Measurements from ENCODE around the gene SPHKAP.
"Not testable (repeated sequence)": the region's sequence is repeated elsewhere in the genome, so short reads cannot be mapped to it uniquely, and the experiment has no call there.

Gene SPHKAP

GRCh38 chr2:228023619-228024018, 157.9 kb downstream of the SPHKAP start:
- DNase-seq (ENCODE audit: low spot score) = no peak

DNA sequence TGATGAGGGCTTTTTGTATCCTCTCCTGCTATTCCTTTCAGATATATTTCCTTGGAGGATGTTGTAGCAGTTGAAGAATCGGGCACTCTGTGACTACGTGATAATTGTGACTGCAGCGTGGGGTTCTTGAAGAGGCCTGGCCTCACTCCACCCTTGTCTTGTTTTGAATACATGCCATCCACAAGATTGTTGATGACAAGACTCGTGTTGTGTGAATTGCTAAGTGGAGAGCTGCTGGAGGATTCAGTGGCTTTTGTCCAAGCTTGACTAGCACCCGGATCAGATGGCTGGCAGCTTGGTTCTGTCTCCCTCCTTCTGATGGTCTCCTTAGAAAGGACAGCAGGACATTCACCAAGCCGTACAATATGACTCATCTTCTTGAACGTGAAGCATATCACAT, 163.2 kb downstream of the SPHKAP start:
- no peak for DNase-seq (ENCODE audit: low spot score)

DNA sequence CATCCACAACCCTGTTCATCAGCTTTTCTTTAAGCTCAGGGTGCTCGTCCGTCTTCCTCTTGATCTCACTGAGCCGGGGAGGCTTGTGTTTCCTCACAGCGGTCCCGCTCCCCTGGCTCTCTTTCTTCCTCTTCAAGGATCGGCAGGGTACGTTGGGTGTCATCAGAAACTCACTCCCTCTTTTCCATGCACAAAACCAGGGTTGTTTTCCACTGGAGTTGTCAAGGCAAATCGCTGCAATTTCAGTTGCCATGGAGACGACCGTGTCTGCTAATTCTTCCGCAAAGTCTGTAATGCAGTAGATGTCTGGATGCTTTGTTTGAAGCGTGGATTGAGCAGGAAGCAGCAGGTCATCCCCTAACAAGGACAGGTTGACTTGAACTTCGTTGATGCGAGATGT, 163.7 kb downstream of the SPHKAP start:
- no peak for DNase-seq (ENCODE audit: low spot score)

DNA sequence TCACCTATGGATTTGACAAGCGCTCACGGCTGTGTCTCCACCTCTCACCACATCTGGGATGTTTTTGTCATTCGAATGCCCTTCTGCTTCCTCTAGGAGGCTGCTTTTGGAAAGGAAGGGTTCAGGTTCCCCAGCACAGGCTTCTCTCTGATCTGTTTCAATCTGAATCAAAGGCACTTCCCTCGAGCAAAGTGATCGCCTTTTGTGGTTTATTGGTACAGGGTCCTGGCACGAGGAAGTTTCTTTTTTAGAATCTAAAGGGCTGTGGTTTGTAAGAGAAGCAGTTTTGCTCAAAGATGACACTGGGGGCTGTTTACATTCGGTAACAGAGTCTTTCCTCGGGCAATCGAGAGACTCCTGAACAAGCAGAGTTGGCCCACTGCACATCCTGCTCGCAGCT, 165.1 kb downstream of the SPHKAP start:
- DNase-seq (ENCODE audit: low spot score) = no peak

DNA sequence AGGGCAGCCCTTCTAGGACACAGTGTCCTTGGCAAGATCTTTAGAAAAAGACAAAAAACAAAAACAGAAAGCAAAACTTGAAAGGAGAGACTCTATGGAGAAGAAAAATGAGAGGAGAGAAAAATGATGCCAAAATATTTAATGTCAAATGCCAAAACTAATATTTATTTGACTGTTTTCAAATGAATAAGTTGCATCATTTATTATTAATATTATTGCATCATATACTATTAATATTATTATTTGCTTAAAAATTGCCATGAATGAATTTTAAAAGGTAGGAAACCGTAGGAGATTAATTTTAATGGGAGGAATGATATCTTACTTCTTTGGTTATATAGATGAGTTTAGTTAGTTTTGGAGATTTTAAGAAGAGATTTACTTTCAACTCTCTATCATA, 165.7 kb downstream of the SPHKAP start:
- no peak for DNase-seq (ENCODE audit: low spot score)

DNA sequence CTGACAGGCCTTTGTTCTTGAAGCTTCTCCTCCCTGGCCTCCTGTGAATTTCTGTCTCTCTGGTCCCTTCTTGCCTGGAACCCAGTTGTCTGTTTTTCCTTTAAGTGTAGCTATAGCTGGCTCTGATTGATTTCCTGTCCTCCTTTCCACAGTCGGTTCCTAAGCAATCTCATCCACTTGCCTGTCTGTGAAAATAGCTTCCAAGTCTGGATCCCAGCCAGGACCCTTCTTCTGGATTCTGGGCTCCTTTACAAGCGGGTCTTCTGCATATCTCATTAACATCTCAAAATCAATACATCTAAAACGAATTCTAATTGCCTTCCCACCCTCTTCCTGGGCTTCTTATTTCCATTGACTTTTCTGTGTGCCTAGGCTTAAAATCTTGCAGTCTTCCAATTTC, 185.1 kb downstream of the SPHKAP start:
- no peak for DNase-seq (ENCODE audit: low spot score)

DNA sequence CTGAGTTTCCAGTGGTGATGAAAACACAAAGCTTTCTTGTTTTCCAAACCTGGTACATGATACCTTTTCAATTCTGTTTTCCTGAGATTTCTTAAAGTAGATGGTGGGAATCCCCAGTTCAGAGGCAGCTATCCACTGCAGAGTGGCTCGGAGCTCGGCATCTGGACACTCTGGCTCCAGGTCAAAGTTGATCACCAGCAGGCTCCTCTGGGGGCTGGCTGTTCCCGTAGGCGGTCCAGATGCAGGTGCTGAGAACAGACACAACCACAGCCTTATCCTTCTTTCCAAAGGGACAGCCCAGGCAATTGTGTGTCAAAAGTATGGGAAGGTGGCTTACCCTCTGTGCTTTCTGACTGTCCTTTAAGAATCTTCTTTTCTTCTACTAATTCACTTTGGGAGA, 190.6 kb downstream of the SPHKAP start:
- no peak for DNase-seq (ENCODE audit: low spot score)

- no peak for DNase-seq (ENCODE audit: low spot score)
These were observed 208.2 kb downstream of the SPHKAP start for GRCh38 chr2:227973241-227973640.

DNA sequence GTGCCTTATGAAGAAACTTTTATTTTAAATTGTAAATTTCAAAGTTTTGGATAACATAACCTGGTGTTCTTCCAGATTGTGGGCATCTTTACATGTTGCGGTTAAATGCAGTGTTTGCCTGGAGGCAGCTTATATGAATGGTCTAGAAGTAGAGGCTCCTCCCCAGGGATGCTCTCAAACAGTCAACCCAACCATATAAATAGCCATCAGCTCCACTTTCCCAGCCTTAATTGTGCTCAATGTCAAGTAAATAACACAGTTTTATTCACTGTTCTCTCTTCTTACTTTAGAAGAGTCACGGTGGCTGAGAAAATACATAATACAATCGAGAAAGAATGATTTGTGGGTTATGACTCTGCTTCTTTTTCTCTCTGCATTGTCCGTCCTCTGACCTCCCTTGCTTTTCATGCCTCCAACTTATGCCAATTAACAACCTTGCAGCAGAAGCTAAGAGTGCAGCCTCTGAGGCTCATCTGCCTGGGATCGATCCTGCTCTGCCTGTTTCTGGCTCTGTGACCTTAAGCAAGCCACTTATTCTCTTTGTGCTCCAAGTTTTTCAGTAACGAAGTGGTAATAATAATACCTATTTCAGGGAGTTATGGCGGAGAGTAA, 209.8 kb downstream of the SPHKAP start:
- DNase-seq (ENCODE audit: low spot score) = no peak

- no peak for DNase-seq (ENCODE audit: low spot score)
These were observed 221.2 kb downstream of the SPHKAP start for GRCh38 chr2:227960317-227960716.

DNA sequence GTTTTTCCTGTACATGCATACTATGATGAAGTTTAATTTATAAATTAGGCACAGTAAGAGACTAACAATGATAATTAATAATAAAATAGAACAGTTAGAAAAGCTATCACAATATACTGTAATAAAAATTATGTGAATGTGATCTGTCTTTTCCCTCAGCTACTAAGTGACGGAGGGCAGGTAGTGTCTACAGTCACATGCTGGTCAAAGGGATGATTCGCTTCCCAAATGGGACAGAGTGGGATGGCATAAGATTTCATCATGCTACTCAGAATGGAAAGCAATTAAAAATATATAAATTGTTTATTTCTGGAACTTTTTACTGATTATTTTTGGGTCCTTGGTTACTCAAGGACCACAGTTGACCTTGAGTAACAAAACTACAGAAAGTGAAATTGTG, 238.5 kb downstream of the SPHKAP start:
- DNase-seq (ENCODE audit: low spot score) = no peak

- peak; percentile 51 for DNase-seq (ENCODE audit: low spot score)
These were observed 239.5 kb downstream of the SPHKAP start for GRCh38 chr2:227942021-227942420.

DNA sequence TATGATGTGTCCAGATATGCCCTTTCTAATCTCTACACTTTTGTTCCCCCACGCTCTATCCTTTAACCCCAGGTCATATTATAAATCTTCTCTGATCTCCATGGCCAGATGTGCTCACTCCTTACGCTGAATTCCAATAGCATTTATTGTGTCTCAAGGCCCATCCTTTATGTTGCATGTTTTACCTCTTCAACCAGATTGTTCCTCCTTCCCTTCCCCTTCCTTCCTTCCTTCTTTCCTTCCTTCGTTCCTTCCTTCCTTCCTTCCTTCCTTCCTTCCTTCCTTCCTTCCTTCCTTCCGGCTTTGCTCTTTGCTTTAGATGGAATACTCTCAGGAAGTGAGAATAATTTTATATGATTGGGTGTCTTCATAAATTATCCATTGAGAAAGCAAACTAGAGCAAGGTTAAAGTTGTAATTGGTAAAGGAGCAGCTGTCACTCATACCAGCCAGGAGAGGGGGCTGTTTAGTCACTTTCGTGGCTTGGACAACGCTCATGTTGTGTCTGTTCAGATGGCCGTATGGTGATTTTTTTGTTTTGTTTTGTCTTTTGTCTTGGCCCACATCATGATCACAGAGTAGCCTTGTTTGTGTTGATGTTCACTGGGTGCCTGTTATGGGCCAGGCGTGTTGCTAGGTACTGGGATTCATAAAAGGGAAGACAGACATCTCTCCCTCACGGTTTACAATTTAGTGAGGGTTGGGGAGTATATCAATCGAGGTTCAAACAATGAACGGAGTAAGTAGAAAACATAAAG, 242.0 kb downstream of the SPHKAP start:
- DNase-seq (ENCODE audit: low spot score) = peak; percentile 47

DNA sequence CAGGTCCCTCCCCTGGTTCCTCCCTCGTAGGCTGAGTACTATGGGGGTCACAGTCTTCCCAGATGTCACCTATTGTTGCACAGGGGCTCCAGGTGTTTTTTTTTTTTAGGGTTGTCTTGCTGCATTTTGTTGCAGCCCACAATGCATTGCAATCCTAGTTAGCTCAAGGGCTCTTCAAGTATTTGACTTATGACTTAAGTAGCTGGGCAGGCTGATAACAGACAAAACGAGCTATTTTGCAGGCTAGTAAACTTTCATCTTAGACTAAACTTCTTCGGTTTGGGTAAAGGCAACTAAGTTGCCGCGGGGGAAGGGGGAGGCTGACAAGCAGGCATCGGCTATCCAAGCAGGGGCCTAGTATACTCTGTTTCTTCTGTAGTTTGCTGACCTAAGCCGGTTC, 245.2 kb downstream of the SPHKAP start:
- not testable (repeated sequence) for DNase-seq (ENCODE audit: low spot score)

- DNase-seq (ENCODE audit: low spot score) = no peak
These were observed 247.6 kb downstream of the SPHKAP start for GRCh38 chr2:227933884-227934283.

- DNase-seq (ENCODE audit: low spot score) = no peak
These were observed 249.1 kb downstream of the SPHKAP start for GRCh38 chr2:227932403-227932802.

DNA sequence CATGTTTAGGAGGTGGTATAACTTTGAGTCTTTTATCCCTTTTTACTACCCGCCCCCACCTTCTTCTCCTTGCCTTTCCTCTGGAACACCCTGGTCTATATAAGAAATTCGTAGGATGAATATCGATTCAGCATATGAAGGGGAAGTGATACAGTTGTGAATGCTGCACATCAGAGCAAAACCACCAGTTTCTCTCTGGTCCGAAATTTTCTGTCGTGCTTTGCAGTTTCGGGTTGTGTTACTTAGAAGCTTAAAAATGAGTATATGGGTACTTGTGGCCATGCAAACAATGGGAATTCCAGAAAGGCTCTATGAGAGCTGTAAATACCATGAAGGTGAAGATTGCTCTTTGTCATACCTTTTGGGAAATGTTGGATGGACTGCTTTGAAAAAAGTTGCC, 249.5 kb downstream of the SPHKAP start:
- no peak for DNase-seq (ENCODE audit: low spot score)

Measured in kidney tubule cell (primary cell).